Activated naive CD4-positive, alpha-beta T cell treated with anti-CD3 and anti-CD28 coated beads, Interleukin-2, amount 50 U/mL, for 72 hours (primary cell): ENCODE measurements around the gene PRKG1. TPM values are rescaled to one million over a fixed set of nuclear protein-coding genes. Genes with fewer than 3 reads are reported as not detected.
A peak's percentile ranks its signal among the peaks of the same experiment; 100 is the strongest.
"Not testable (repeated sequence)": the region's sequence is repeated elsewhere in the genome, so short reads cannot be mapped to it uniquely, and the experiment has no call there.

Source experiments
- ATAC-seq, 2 donors: fragments of 150-1000 bp; cut with Tn5 transposase; 2 replicates each; pipeline ENCODE4 v1.10.0; 2021; ENCODE audit warnings: mild to moderate bottlenecking in 2 of 2, moderate library complexity in 2 of 2
- DNase-seq, 2 donors: peaks; one replicate each; pipeline ENCODE4 v3.0.0; 2021 to 2022; ENCODE audit warnings: low spot score in 2 of 2
- H3K27ac Mint-ChIP-seq, 2 donors: one replicate each; pipeline ENCODE4 v1.8.0; 2022; ENCODE audit warnings: mild to moderate bottlenecking in 2 of 2, mixed read lengths in 2 of 2
- H3K36me3 Mint-ChIP-seq, 2 donors: one replicate each; pipeline ENCODE4 v1.8.0; 2022; ENCODE audit warnings: mixed read lengths in 2 of 2
- H3K9me3 Mint-ChIP-seq, 2 donors: one replicate each; pipeline ENCODE4 v1.8.0; 2022; ENCODE audit warnings: mixed read lengths in 2 of 2
- total RNA-seq, 2 donors: library from RNA; stranded (reverse); gene quantifications; one replicate each; pipeline ENCODE4 v1.2.3, GENCODE V29; 2022

The PRKG1 gene
- total RNA-seq, 2 donors from 2014 or later, result not detected

- H3K9me3 Mint-ChIP-seq, result peaks cover 6% of the 10 kb centered on the region in 2 donors
- H3K36me3 Mint-ChIP-seq, result peaks cover 5 to 7% of the 10 kb centered on the region in 2 donors
- DNase-seq (no peak), ATAC-seq (peak in 1 of 2 donors; percentile 83)
- H3K27ac Mint-ChIP-seq, result peak overlapping the region; percentile 28 to 53
Observed at GRCh38 chr10:51707392-51707791, 633.1 kb downstream of the PRKG1 start.

- H3K9me3 Mint-ChIP-seq, result peaks cover 6% of the 10 kb centered on the region in 2 donors
- no peak for DNase-seq
- ATAC-seq, result peak in 1 of 2 donors; percentile 48
- peaks cover 5 to 7% of the 10 kb centered on the region in 2 donors for H3K36me3 Mint-ChIP-seq
- H3K27ac Mint-ChIP-seq, result peak overlapping the region; percentile 28 to 86
Observed at GRCh38 chr10:51707821-51708424, 633.6 kb downstream of the PRKG1 start.

GRCh38 chr10:51708609-51709008, 634.3 kb downstream of the PRKG1 start:
- H3K27ac Mint-ChIP-seq, result peak overlapping the region in 1 of 2 donors; percentile 28
- H3K36me3 Mint-ChIP-seq, result peaks cover 5 to 7% of the 10 kb centered on the region in 2 donors
- DNase-seq (no peak), ATAC-seq (no peak)
- H3K9me3 Mint-ChIP-seq, result peaks cover 6% of the 10 kb centered on the region in 2 donors

GRCh38 chr10:51709324-51709972, 635.2 kb downstream of the PRKG1 start:
- DNase-seq (no peak), ATAC-seq (no peak)
- Mint-ChIP-seq H3K36me3 (peaks cover 5 to 7% of the 10 kb centered on the region in 2 donors), H3K27ac (no peak overlapping the region), H3K9me3 (peaks cover 6% of the 10 kb centered on the region in 2 donors)

- DNase-seq, result no peak
- Mint-ChIP-seq H3K9me3 (peaks cover 6% of the 10 kb centered on the region in 2 donors), H3K27ac (no peak overlapping the region), H3K36me3 (peaks cover 5 to 7% of the 10 kb centered on the region in 2 donors)
- ATAC-seq, result no peak
Observed at GRCh38 chr10:51711519-51711891, 637.2 kb downstream of the PRKG1 start.

GRCh38 chr10:51716981-51717380, 642.7 kb downstream of the PRKG1 start:
- no peak overlapping the region for H3K27ac Mint-ChIP-seq
- H3K9me3 Mint-ChIP-seq, result no peaks in the 10 kb centered on the region
- no peak for DNase-seq
- ATAC-seq, result no peak
- H3K36me3 Mint-ChIP-seq, result no peaks in the 10 kb centered on the region

GRCh38 chr10:51718804-51719291, 644.6 kb downstream of the PRKG1 start:
- ATAC-seq (no peak), DNase-seq (no peak)
- no peak overlapping the region for H3K27ac Mint-ChIP-seq
- H3K36me3 Mint-ChIP-seq, result no peaks in the 10 kb centered on the region
- peaks cover 0 to 3% of the 10 kb centered on the region in 2 donors for H3K9me3 Mint-ChIP-seq

GRCh38 chr10:51724038-51724437, 649.8 kb downstream of the PRKG1 start:
- Mint-ChIP-seq H3K27ac (no peak overlapping the region), H3K36me3 (no peaks in the 10 kb centered on the region), H3K9me3 (peaks cover 0 to 3% of the 10 kb centered on the region in 2 donors)
- ATAC-seq (no peak), DNase-seq (no peak)

GRCh38 chr10:51729822-51730555, 655.7 kb downstream of the PRKG1 start:
- ATAC-seq, result no peak
- no peak for DNase-seq
- H3K36me3 Mint-ChIP-seq, result no peaks in the 10 kb centered on the region
- H3K27ac Mint-ChIP-seq, result no peak overlapping the region
- no peaks in the 10 kb centered on the region for H3K9me3 Mint-ChIP-seq

GRCh38 chr10:51733057-51733456, 658.8 kb downstream of the PRKG1 start:
- H3K36me3 Mint-ChIP-seq, result no peaks in the 10 kb centered on the region
- H3K27ac Mint-ChIP-seq, result no peak overlapping the region
- H3K9me3 Mint-ChIP-seq, result no peaks in the 10 kb centered on the region
- DNase-seq (no peak), ATAC-seq (no peak)

GRCh38 chr10:51743146-51743545, 668.9 kb downstream of the PRKG1 start:
- H3K9me3 Mint-ChIP-seq, result no peaks in the 10 kb centered on the region
- no peak overlapping the region for H3K27ac Mint-ChIP-seq
- no peaks in the 10 kb centered on the region for H3K36me3 Mint-ChIP-seq
- DNase-seq (no peak), ATAC-seq (no peak)

GRCh38 chr10:51744235-51745000, 670.1 kb downstream of the PRKG1 start:
- DNase-seq, result no peak
- no peak overlapping the region for H3K27ac Mint-ChIP-seq

GRCh38 chr10:51745397-51745796, 671.1 kb downstream of the PRKG1 start:
- H3K27ac Mint-ChIP-seq, result no peak overlapping the region
- no peaks in the 10 kb centered on the region for H3K36me3 Mint-ChIP-seq
- ATAC-seq, result no peak
- DNase-seq, result no peak
- H3K9me3 Mint-ChIP-seq, result no peaks in the 10 kb centered on the region

More at GRCh38 chr10:51744235-51745000, 670.1 kb downstream of the PRKG1 start:
- Mint-ChIP-seq H3K36me3 (no peaks in the 10 kb centered on the region), H3K9me3 (no peaks in the 10 kb centered on the region)
- no peak for ATAC-seq

GRCh38 chr10:51747216-51747615, 672.9 kb downstream of the PRKG1 start:
- no peak for ATAC-seq
- H3K36me3 Mint-ChIP-seq, result no peaks in the 10 kb centered on the region
- H3K27ac Mint-ChIP-seq, result no peak overlapping the region

GRCh38 chr10:51748959-51749358, 674.7 kb downstream of the PRKG1 start:
- Mint-ChIP-seq H3K27ac (no peak overlapping the region), H3K9me3 (no peaks in the 10 kb centered on the region), H3K36me3 (no peaks in the 10 kb centered on the region)
- DNase-seq (no peak), ATAC-seq (no peak)

More at GRCh38 chr10:51747216-51747615, 672.9 kb downstream of the PRKG1 start:
- no peak for DNase-seq
- H3K9me3 Mint-ChIP-seq, result no peaks in the 10 kb centered on the region

GRCh38 chr10:51758366-51758765, 684.1 kb downstream of the PRKG1 start:
- no peak for ATAC-seq
- no peaks in the 10 kb centered on the region for H3K9me3 Mint-ChIP-seq
- DNase-seq, result no peak
- H3K36me3 Mint-ChIP-seq, result no peaks in the 10 kb centered on the region
- H3K27ac Mint-ChIP-seq, result no peak overlapping the region

- not testable (repeated sequence) for H3K36me3 Mint-ChIP-seq, DNase-seq, H3K9me3 Mint-ChIP-seq, ATAC-seq, H3K27ac Mint-ChIP-seq
Observed at GRCh38 chr10:51758838-51759237, 684.6 kb downstream of the PRKG1 start.
